GM19468 (cell line): ENCODE data around the gene MTMR1.

Source experiments
- ATAC-seq: cut with Tn5 transposase; IDR thresholded peaks from one replicate; pipeline ENCODE4 v1.9.1; 2021; ENCODE audit warnings: mild to moderate bottlenecking, moderate library complexity, moderate number of reproducible peaks; ENCODE audit not compliant: unreplicated experiment; ENCODE audit errors: extremely low read depth

Gene MTMR1

DNA sequence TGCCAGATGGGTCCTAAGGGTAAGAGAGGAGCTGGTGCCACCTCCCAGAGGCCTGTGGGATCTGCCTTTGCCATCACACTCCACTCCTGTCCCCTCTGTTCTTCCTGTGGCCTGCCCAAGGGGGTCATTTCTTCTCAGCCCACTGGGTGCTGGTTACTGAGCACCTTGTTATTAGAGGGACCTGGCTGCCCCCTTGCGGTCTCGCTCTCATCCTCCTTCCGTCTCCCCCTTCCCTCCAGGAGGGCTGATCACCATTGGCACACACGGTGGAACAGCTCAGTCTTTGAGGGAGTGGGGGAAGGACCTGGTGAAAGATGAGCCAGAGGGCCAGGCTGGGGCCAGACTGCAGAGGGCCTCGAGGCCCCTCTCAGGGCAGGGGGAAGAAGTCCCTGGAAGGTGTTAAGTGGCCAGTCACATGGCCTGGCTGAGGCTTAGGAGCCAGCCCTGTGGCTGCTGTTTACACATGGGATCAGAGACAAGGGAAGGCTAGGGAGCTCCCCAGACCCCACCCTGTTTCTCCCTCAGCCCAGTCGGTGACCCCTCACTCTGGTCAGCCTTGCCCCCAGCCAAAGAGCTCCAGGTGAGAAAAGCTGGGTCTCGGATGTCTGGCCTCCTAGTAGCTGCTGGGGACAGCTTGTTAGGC, 68.1 kb downstream of the MTMR1 start:
- no peak for ATAC-seq

DNA sequence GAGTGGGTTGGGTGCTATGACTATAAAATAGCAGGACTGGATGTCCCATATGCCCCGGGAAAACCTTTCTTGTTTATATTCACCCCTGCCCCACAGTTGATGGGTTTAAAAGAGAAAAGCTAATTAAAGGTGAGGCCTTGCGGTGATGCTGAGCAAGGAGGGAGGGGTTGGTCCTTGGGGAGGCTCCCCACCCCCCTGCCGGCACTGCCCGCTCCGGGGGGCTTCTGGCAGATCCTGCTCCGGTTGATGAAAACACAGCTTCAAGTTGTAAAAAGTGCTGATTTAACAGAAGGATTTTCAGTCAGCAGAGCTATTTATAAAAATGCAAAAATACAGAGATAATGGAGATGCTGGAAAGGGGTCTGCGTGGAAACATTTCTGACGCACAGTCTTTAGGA, 68.6 kb downstream of the MTMR1 start:
- no peak for ATAC-seq

- no peak for ATAC-seq
Observed at GRCh38 chrX:150762258-150763165, 69.3 kb downstream of the MTMR1 start.

DNA sequence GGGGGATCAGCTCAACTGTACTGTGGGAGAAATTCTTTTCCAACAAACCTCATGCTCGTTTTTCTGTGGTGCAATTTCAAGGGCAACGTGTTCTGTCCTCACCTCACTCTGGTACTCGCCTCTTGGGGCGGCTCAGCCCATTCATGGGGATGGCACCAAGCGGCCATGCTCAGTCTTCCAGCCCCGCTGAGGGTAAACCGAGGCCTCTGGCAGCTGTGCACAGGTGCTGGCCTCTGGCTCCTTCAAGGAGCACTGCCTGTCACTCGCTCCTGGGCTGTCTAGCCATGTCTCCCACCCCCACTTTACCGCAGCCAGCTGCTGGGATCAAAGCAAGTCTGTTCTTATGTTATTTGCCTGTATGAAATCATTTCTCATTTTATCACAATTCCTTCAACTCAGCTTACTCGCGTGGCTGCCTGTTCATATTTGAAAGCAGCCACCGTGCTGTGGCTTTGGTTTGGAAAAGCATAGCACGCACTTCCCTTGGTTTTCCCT, 70.2 kb downstream of the MTMR1 start:
- ATAC-seq: no peak

DNA sequence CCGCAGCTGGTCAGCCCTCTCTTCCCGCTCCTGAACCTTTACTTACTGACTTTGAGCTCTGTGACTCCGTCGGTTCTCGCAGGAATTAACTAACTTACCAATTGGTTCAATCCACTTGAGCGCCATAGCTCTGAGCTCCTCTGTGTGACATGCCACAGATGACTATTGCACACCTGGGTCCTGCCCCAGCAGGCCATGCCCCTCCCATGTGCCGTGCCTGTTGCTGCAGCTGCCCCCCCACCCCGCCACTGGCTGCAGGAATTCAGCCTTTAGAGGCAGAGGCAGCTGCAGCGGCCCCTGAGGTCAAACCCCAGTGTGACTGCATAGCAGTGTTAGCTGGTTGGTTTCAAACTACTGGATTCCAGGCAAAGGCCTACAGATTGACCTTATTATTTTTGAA, 70.6 kb downstream of the MTMR1 start:
- no peak for ATAC-seq

DNA sequence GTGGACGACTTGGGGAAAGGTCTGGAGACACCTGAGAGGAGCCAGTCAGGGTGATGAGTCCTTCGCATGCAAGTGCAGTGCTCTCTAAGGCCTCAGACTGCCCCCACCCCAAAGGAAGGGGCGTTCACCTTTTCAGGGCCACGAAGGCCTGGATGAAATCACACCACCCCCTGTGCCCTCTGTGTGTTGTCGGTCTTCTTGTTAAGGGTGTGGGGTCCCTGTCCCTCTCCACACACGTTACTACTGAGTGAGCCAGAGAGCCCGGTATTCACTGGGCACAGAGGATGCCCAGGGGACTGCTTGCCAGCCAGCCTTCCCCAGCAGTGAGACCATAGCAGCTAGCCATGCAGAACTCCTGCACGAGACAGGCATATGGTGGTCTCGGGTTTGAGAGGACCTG, 72.0 kb downstream of the MTMR1 start:
- ATAC-seq: no peak

DNA sequence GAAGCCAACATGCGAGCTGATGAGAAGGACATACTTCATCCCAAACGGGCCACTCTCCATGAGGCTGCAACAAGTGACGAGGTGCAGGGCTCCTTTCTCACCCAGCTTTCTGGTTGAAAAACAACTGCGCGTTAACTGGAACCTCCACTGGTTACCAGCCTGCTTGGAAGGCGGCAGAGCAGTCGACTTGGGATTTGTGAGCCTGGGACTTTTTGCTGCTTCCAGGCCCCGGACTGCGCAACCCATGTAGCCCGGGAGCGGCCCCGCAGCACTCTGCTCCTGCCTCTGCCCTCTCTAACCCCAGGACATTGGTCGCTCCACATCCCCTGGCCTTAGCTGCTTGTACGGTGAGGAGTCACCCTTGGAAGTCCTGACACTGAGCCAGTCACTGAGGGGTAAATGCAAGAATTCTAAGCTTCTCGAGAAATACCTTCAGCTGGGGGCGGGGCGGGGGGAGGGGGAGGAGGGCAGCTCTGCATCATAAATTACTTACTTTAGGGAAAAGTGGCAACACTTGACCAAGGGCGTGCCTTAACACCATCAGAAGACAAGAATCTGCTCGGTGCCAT, 72.7 kb downstream of the MTMR1 start:
- ATAC-seq: no peak

GRCh38 chrX:150766351-150767044, 73.3 kb downstream of the MTMR1 start:
- no peak for ATAC-seq

DNA sequence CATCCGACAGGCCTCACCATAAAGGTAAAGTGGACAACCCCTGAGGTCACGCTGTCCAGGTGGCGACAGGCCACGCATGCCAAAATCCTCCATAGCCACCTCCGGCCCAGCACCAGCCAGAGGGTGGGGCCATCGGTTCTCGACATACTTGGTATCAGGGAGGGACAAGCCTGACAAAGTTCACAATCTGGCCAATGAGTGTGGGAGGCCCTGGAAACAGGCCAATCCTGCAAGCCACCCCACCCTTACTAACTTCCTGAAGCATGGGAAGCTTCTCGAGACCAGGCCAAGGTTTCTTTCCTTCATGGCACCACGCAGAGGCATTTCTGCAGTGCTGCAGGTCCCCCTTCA, 73.8 kb downstream of the MTMR1 start:
- ATAC-seq: no peak

DNA sequence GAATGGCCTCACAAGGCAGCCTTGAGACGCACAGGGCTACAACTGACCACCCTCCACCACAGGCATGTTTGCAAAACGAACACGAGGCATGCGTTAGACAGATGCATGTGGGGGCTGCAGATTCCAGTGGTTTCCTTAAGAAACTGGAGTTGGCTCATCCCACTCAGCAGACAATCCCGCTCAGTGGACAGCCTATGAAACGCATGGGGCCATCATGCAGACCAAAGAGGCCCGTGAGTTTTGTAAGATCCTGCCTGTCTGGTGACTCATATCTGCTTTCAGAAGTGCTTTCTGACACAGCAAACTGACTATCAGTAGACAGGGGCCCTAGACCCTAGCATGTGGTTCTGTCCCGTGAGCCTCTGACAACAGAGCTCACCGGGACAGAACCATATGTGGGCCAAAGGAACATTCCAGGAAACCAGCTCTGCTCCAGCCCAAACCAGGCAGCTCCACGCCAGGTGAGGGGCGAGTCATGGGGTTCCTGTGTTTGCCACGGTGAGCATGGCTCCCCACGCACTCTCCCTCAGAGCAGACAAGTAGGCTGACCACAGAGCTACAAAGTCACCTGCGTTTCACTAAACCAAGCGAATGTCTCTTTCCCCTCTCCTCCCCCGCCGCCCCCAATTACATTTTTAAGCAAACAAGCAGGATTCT, 74.4 kb downstream of the MTMR1 start:
- peak; percentile 21 for ATAC-seq

DNA sequence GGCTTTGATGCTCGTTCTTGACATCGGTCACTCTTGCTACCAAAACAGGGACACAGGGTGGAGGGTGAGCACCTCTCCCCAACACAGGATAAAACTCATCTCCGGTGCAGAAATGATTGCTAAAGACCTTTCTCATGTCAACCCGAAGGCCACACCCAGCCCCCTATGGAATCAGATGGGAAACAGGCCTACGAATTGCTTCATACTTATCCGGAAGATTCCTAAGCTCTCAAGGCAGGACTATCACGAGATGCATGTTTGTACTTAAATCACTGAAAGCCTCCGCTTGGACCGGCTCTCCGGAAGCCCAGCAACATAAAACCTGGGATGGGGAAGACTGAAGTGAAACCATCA, 74.9 kb downstream of the MTMR1 start:
- ATAC-seq: no peak

GRCh38 chrX:150768580-150769190, 75.5 kb downstream of the MTMR1 start:
- no peak for ATAC-seq

DNA sequence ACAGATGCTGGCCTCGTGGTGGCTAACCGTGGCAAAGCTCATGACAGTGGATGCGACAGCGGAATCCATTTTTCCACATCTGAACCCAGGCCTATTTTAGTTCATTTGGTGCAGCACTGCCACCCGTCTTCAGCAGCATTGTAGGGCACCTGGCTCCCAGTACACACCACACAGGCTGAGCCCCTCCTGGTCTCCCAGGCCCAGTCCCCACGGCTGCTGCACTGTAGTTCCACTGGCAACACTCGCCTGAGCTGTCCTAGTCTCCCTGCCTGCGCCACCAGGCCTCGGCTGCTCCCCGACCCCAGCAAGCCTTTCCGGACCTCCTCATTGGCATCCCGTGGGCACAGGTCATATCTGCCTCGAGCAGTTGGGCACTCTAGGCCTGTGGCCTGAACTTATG, 76.2 kb downstream of the MTMR1 start:
- ATAC-seq: no peak

GRCh38 chrX:150770623-150771022, 77.4 kb downstream of the MTMR1 start:
- ATAC-seq: no peak

GRCh38 chrX:150771116-150771515, 77.9 kb downstream of the MTMR1 start:
- no peak for ATAC-seq

DNA sequence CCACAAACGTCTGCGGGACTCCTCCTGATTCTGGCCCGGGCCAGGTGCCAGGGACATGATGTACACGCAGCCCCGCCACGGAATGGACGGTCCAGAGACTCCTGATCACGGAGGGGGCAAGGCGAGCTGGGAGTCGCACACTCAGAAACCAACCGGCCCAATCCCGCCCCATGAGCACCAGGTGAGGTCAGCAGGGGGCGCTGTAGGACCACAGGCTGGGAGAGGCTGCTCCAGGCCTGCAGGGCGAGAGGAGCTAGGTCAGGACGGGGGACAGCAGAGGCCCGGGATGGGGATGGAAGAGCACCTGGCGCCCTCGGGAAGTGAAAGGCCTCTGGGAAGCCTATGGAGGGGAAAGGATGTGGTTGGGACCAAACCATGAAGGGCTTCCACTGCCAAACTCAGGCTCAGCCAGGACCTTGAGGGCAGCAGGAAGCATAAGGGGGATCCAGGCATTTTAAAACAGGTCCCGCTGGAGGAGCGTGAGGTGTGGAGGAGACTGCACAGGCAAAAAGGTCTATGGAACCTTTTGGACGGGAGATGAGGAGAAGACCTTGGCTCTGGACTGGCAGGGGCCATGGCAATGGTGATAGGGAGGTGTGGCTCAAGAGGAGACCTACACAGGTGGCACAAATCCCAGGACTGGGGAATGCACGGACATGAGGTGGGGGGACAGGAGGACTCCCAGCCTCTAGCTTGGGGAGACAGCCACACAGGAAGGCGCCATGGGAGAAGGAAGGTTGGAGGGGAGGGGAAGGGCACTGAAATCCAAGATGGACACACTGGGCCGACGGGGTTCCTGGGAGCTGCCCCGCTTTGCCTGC, 79.2 kb downstream of the MTMR1 start:
- ATAC-seq: no peak

- no peak for ATAC-seq
Observed at GRCh38 chrX:150773117-150773516, 79.9 kb downstream of the MTMR1 start.

- ATAC-seq: no peak
Observed at GRCh38 chrX:150773634-150774033, 80.4 kb downstream of the MTMR1 start.
